ENCODE data around the gene SDR42E2. TPM values are rescaled to one million over a fixed set of nuclear protein-coding genes. Genes with fewer than 3 reads are reported as not detected.

SDR42E2 gene
- total and polyA plus RNA-seq, 2 of the 8 experiments (the other 6 are each of a cell fraction or from before 2014, with no cell fraction given), result 0.08 TPM; not detected in 1

DNA sequence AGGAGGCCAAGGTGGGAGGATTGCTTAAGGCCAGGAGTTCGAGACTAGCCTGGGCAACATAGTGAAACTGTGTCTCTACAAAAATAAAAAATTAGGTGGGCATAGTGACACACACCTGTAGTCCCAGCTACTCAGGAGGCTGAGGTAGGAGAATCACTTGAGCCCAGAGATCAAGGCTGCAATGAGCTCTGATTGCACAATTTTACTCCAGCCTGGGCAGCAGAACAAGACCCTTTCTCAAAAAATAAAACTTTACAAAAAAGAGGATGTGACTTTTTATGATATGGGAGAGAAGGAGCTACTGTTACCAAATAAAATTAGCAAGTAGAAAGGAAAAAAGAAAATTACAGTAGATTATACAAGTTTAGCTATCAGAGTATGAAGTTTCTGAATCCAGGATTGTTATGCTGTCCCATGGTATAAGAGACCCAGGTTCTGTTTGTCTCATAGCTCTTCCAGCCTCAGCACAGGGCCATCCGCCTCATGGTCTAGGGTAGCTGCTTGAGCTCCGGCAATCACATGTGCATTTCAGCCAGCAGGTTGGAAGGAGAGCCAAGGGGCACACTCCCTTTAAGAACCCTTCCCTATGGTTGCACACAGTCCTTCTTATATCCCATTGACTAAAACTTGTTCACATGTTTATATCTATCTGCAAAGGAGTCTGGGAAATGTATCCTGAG is 57.2 kb downstream of the SDR42E2 start:
- 94% methylated on average over 3 of the region's 3 CpGs; no CpG with 5 or more reads in 1 of the 2 experiments for WGBS, 2 experiments (ENCODE audit: extremely low coverage in 1 of 2, insufficient coverage in 1 of 2, insufficient read length in 1 of 2, insufficient replicate concordance in 2 of 2, low coverage in 1 of 2, low lambda C conversion rate in 2 of 2, missing lambda C conversion rate in 1 of 2)
- no peaks in the 10 kb centered on the region for H3K27me3 ChIP-seq (replicated peaks in 1 of 4; ENCODE audit: control insufficient read depth in 3 of 4, extremely low read depth in 1 of 4, insufficient read depth in 3 of 4, low read length in 3 of 4)
- no peak overlapping the region for H2BK5ac ChIP-seq (ENCODE audit: low read depth, low read length)
- H3K23me2 ChIP-seq (ENCODE audit: low read depth, low read length), result no peaks in the 10 kb centered on the region
- no peaks in the 10 kb centered on the region for H3K4me1 ChIP-seq (replicated peaks in 1 of 4; ENCODE audit: control insufficient read depth in 3 of 4, insufficient read depth in 4 of 4, low read length in 3 of 4)
- H2BK120ac ChIP-seq (replicated peaks; ENCODE audit: low read depth, low read length), result no peak overlapping the region
- H2AK5ac ChIP-seq (ENCODE audit: low read depth, low read length), result no peak overlapping the region
- H2AFZ ChIP-seq (ENCODE audit: low read length), result no peak overlapping the region
- no peak for DNase-seq (ENCODE audit: low read depth in 1 of 2, low spot score in 2 of 2)
- H3K79me2 ChIP-seq (ENCODE audit: control insufficient read depth in 1 of 2, insufficient read depth in 2 of 2, low read length in 2 of 2), result peaks cover 0 to 7% of the 10 kb centered on the region in 2 experiments; a peak in 1 of 4 replicates
- no peak overlapping the region for H3K4me2 ChIP-seq (ENCODE audit: insufficient read depth in 1 of 2, low read depth in 2 of 2, low read length in 2 of 2)
- POLR2A ChIA-PET (ENCODE audit: partially characterized antibody), result interaction anchor here (3.7 kb wide), 1 partner anchor 10 kb away, joined by 14 read pairs; no protein-coding TSS in a partner anchor
- H3K9ac ChIP-seq (replicated peaks in 1 of 4; ENCODE audit: extremely low read depth in 1 of 4, low read depth in 3 of 4, low read length in 3 of 4), result no peak overlapping the region
- H2BK12ac ChIP-seq (ENCODE audit: low read depth, low read length), result no peak overlapping the region
- no peaks in the 10 kb centered on the region; the same call in 1 of the 2 replicates for H3K79me1 ChIP-seq (ENCODE audit: low read depth, low read length)
- H3K23ac ChIP-seq (ENCODE audit: insufficient read length), result no peak overlapping the region
- no peak overlapping the region for H3K4me3 ChIP-seq (ENCODE audit: extremely low read depth in 1 of 4, insufficient read depth in 2 of 4, low read depth in 3 of 4, low read length in 4 of 4)
- no peak overlapping the region for H4K8ac ChIP-seq (ENCODE audit: extremely low read depth, insufficient read depth, low read length)
- H2BK20ac ChIP-seq (ENCODE audit: low read length), result no peak overlapping the region
- TF ChIP-seq KDM5A (IDR thresholded peaks at IDR 0.05; ENCODE audit: low read length) (no peak), POLR2AphosphoS5 (IDR thresholded peaks at IDR 0.05; ENCODE audit: low read depth, low read length) (no peak), TAF1 (IDR thresholded peaks at IDR 0.05; ENCODE audit: low read depth, low read length) (no peak), SIN3A (conservative IDR thresholded peaks at IDR 0.05 in 1 of 2, IDR thresholded peaks at IDR 0.05 in 1 of 2; ENCODE audit: low read depth in 1 of 2, low read length in 2 of 2) (no peak), SRF (IDR thresholded peaks at IDR 0.05; ENCODE audit: low read depth, low read length) (no peak), KDM1A (IDR thresholded peaks at IDR 0.05; ENCODE audit: borderline replicate concordance, low read length) (0 out of 2 replicates have a peak, but pooled peaks have one; percentile 23)
- no peaks in the 10 kb centered on the region for H3K36me3 ChIP-seq (ENCODE audit: control insufficient read depth in 2 of 4, insufficient read depth in 4 of 4, low read length in 3 of 4)
- no peaks in the 10 kb centered on the region for H3K9me3 ChIP-seq (ENCODE audit: insufficient read depth in 2 of 2, low read depth in 1 of 2, low read length in 1 of 2)
- FAIRE-seq, result no peak
- no peak overlapping the region for H3K4ac ChIP-seq (replicated peaks; ENCODE audit: insufficient read length, low read depth, low read length)
- peaks cover 0 to 1% of the 10 kb centered on the region in 2 experiments for H4K20me1 ChIP-seq (replicated peaks in 1 of 2; ENCODE audit: control insufficient read depth in 1 of 2, insufficient read depth in 2 of 2, low read length in 2 of 2)
- no peak overlapping the region for H4K91ac ChIP-seq (replicated peaks; ENCODE audit: insufficient read length, low read length)
- H4K5ac ChIP-seq (ENCODE audit: insufficient read length, low read depth, low read length), result no peak overlapping the region
- H3K56ac ChIP-seq (replicated peaks; ENCODE audit: insufficient read length, low read depth, low read length), result no peak overlapping the region
- H3K18ac ChIP-seq (ENCODE audit: extremely low read depth, low read length), result no peak overlapping the region
- H3K27ac ChIP-seq (ENCODE audit: low read depth, low read length), result no peak overlapping the region
- no peak overlapping the region for H2BK15ac ChIP-seq (ENCODE audit: low read length)
- H3K14ac ChIP-seq (ENCODE audit: insufficient read length), result no peak overlapping the region
- CTCF ChIA-PET (ENCODE audit: partially characterized antibody), result interaction anchor here (0.5 to 1.8 kb wide), 7 partner anchors 10 to 207 kb away, joined by 3 to 11 read pairs (median 3); partner anchors contain the start of gene EEF2K
